GM12878 (cell line): Measurements from ENCODE around the gene FKBP7.
"Not testable (repeated sequence)": the region's sequence is repeated elsewhere in the genome, so short reads cannot be mapped to it uniquely, and the experiment has no call there.

Experiments used
- CHD1 ChIP-seq: IDR thresholded peaks from 2 replicates; pipeline ENCODE4 v1.6.1; 2012; ENCODE audit warnings: low read depth, low read length, improper control_type of control experiment
- CTCF ChIP-seq, 3 experiments: IDR thresholded peaks in 2 of 3; conservative IDR thresholded peaks in 1 of 3; 2 replicates each; pipeline ENCODE4 v1.5.1; 2011; ENCODE audit warnings: low read depth in 3 of 3, low read length in 3 of 3, mild to moderate bottlenecking in 3 of 3, control low read depth in 2 of 3, moderate library complexity in 2 of 3, inconsistent platforms in 1 of 3, mixed read lengths in 1 of 3; ENCODE audit not compliant: control insufficient read depth in 2 of 3, insufficient read depth in 1 of 3; ENCODE audit errors: extremely low read depth in 1 of 3
- E2F4 ChIP-seq: IDR thresholded peaks from 2 replicates; pipeline ENCODE4 v1.6.1; 2012; ENCODE audit warnings: low read depth, low read length, improper control_type of control experiment
- ETV6 ChIP-seq, 2 experiments: fragments of 450-650 bp in 1 of 2; IDR thresholded peaks in 1 of 2; conservative IDR thresholded peaks in 1 of 2; 2 replicates each; pipeline ENCODE4 v1.6.1; 2014; ENCODE audit warnings: antibody characterized with exemption in 1 of 2, borderline replicate concordance in 1 of 2, low read depth in 1 of 2, mild to moderate bottlenecking in 1 of 2, moderate library complexity in 1 of 2
- EZH2 ChIP-seq: IDR thresholded peaks from 2 replicates; pipeline ENCODE4 v1.6.1; 2012; ENCODE audit warnings: low read depth, mild to moderate bottlenecking, control low read depth, inconsistent platforms, low read length, borderline replicate concordance; ENCODE audit not compliant: control insufficient read depth
- JUND ChIP-seq: IDR thresholded peaks from 2 replicates; pipeline ENCODE4 v1.6.1; 2012; ENCODE audit warnings: low read depth, mild to moderate bottlenecking, low read length, improper control_type of control experiment, moderate library complexity
- KDM1A ChIP-seq: fragments of 200-600 bp; sonication (generic); IDR thresholded peaks from 2 replicates; pipeline ENCODE4 v1.6.1; 2016; ENCODE audit warnings: borderline replicate concordance
- MTA2 ChIP-seq: fragments of 450-650 bp; IDR thresholded peaks from 2 replicates; pipeline ENCODE4 v1.6.1; 2016; ENCODE audit warnings: low read depth, mild to moderate bottlenecking, moderate library complexity
- NR2C2 ChIP-seq: IDR thresholded peaks from 2 replicates; pipeline ENCODE4 v1.6.1; 2011; ENCODE audit warnings: borderline replicate concordance, low read depth; ENCODE audit not compliant: control insufficient read depth, insufficient read length
- RBBP5 ChIP-seq: fragments of 200-600 bp; sonication (generic); conservative IDR thresholded peaks from 2 replicates; pipeline ENCODE4 v1.6.1; 2016
- SMC3 ChIP-seq: IDR thresholded peaks from 2 replicates; pipeline ENCODE4 v1.6.1; 2011; ENCODE audit warnings: low read length, improper control_type of control experiment, borderline replicate concordance
- SP1 ChIP-seq: IDR thresholded peaks from one replicate; pipeline ENCODE4 v1.6.1; 2011; ENCODE audit warnings: low read depth, low read length
- SREBF1 ChIP-seq: IDR thresholded peaks from 2 replicates; pipeline ENCODE4 v1.6.1; 2012; ENCODE audit warnings: mild to moderate bottlenecking, low read length

DNA sequence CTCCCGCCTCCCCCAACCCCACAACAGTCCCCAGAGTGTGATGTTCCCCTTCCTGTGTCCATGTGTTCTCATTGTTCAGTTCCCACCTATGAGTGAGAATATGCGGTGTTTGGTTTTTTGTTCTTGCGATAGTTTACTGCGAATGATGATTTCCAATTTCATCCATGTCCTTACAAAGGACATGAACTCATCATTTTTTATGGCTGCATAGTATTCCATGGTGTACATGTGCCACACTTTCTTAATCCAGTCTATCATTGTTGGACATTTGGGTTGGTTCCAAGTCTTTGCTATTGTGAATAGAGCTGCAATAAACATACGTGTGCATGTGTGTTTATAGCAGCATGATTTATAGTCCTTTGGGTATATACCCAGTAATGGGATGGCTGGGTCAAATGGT, 46.6 kb upstream of the FKBP7 start:
- TF ChIP-seq JUND; CHD1; SMC3; MTA2; ETV6 (conservative IDR thresholded peaks at IDR 0.05 in 1 of 2, IDR thresholded peaks at IDR 0.05 in 1 of 2; ENCODE audit: borderline replicate concordance in 1 of 2, low read depth in 1 of 2); CTCF (IDR thresholded peaks at IDR 0.05 in 2 of 3, conservative IDR thresholded peaks at IDR 0.05 in 1 of 3; ENCODE audit: control insufficient read depth in 2 of 3, extremely low read depth in 1 of 3, insufficient read depth in 1 of 3, low read depth in 3 of 3, low read length in 3 of 3); EZH2; KDM1A; E2F4; RBBP5; NR2C2; SREBF1; SP1: not testable (repeated sequence)
